OCI-LY7 (cell line): ENCODE results near the gene GATM. TPM values are rescaled to one million over a fixed set of nuclear protein-coding genes. Genes with fewer than 3 reads are reported as not detected.

Source experiments
- BruUV-seq: library from RNA; stranded (reverse); fragments of 400-500 nt; replicated peaks from 2 replicates; lab custom pipeline; 2021; lab: Mats Ljungman, UMichigan
- CTCF ChIA-PET: fragments of 300-600 bp; sonication (Branson Sonifier 250); formaldehyde crosslinking; loops from one replicate; lab custom pipeline; 2022; ENCODE audit warnings: antibody characterized with exemption; ENCODE audit not compliant: unreplicated experiment; lab: Charles Lee
- POLR2A ChIA-PET: fragments of 300-600 bp; sonication (Branson Sonifier 250); formaldehyde crosslinking; loops from one replicate; lab custom pipeline; 2022; ENCODE audit warnings: antibody characterized with exemption; lab: Charles Lee
- DNase-seq: peaks from one replicate; pipeline ENCODE4 v3.0.0-alpha.2; 2015; ENCODE audit warnings: low spot score
- H2AFZ ChIP-seq: fragments of 200-600 bp; sonication (generic), shearing (Covaris generic); 2 replicates; pipeline ENCODE4 v1.6.1; 2014; ENCODE audit warnings: mild to moderate bottlenecking, antibody characterized with exemption, low read length, moderate library complexity
- H3K27ac ChIP-seq: fragments of 200-600 bp; sonication (generic); 2 replicates; pipeline ENCODE4 v1.5.1; 2014; ENCODE audit warnings: mixed run types, low read depth, mild to moderate bottlenecking, moderate library complexity, low read length, inconsistent platforms; ENCODE audit not compliant: poor library complexity, severe bottlenecking
- H3K36me3 ChIP-seq: fragments of 200-600 bp; sonication (generic); 2 replicates; pipeline ENCODE4 v1.6.1; 2014; ENCODE audit warnings: mild to moderate bottlenecking, antibody characterized with exemption, low read length, moderate library complexity, mixed read lengths; ENCODE audit not compliant: insufficient read depth
- H3K4me1 ChIP-seq: fragments of 200-600 bp; sonication (generic); 2 replicates; pipeline ENCODE4 v1.5.1; 2014; ENCODE audit warnings: mild to moderate bottlenecking, low read length; ENCODE audit not compliant: insufficient read depth, poor library complexity, severe bottlenecking
- H3K4me2 ChIP-seq: fragments of 200-600 bp; sonication (generic); 2 replicates; pipeline ENCODE4 v1.6.1; 2014; ENCODE audit warnings: mild to moderate bottlenecking, low read length
- H3K4me3 ChIP-seq: fragments of 200-600 bp; sonication (generic); 2 replicates; pipeline ENCODE4 v1.5.1; 2014; ENCODE audit warnings: mild to moderate bottlenecking, low read depth, low read length; ENCODE audit not compliant: poor library complexity, severe bottlenecking
- H3K79me2 ChIP-seq: fragments of 200-600 bp; sonication (generic); 2 replicates; pipeline ENCODE4 v1.6.1; 2016; ENCODE audit warnings: low read depth, mild to moderate bottlenecking, low read length, moderate library complexity, mixed read lengths; ENCODE audit not compliant: insufficient read depth
- H3K9me2 ChIP-seq: fragments of 200-600 bp; sonication (generic); 2 replicates; pipeline ENCODE4 v1.6.1; 2016; ENCODE audit warnings: mild to moderate bottlenecking, low read length, mixed read lengths; ENCODE audit not compliant: insufficient read depth
- H3K9me3 ChIP-seq: fragments of 200-600 bp; sonication (generic); 2 replicates; pipeline ENCODE4 v1.6.1; 2014; ENCODE audit warnings: mild to moderate bottlenecking, mixed run types, low read length, mixed read lengths
- H4K20me1 ChIP-seq: fragments of 200-600 bp; sonication (generic); 2 replicates; pipeline ENCODE4 v1.6.1; 2014; ENCODE audit warnings: mild to moderate bottlenecking, antibody characterized with exemption, low read length, moderate library complexity, mixed read lengths; ENCODE audit not compliant: insufficient read depth
- EZH2phosphoT487 ChIP-seq: fragments of 200-600 bp; sonication (generic); IDR thresholded peaks from 2 replicates; pipeline ENCODE4 v1.6.1; 2018; ENCODE audit warnings: low read depth, borderline replicate concordance, mild to moderate bottlenecking, mixed run types, antibody characterized with exemption, low read length, moderate library complexity, mixed read lengths
- intact Hi-C: fragments of 100-400 bp; cut with micrococcal nuclease; formaldehyde crosslinking; loops from one replicate; pipeline ENCODE4 v1.10.0; 2022; ENCODE audit not compliant: unreplicated experiment
- total RNA-seq, 2 experiments: library from RNA; depleted of rRNA in 1 of 2; stranded (reverse); fragments of >200 nt in 1 of 2; shearing (Covaris generic) in 1 of 2; gene quantifications; 2 replicates each; pipeline ENCODE4 v1.2.3, GENCODE V29; 2014 to 2022
- TF ChIP-seq, protein P1 (sequence below): fragments of 200-600 bp; sonication (generic); conservative IDR thresholded peaks from 2 replicates; pipeline ENCODE4 v1.5.1; 2014; ENCODE audit warnings: mild to moderate bottlenecking, antibody characterized with exemption, low read length, moderate library complexity, mixed read lengths

Gene GATM
- total RNA-seq, 2 experiments from 2014 or later = 1.3 to 2.7 TPM

DNA sequence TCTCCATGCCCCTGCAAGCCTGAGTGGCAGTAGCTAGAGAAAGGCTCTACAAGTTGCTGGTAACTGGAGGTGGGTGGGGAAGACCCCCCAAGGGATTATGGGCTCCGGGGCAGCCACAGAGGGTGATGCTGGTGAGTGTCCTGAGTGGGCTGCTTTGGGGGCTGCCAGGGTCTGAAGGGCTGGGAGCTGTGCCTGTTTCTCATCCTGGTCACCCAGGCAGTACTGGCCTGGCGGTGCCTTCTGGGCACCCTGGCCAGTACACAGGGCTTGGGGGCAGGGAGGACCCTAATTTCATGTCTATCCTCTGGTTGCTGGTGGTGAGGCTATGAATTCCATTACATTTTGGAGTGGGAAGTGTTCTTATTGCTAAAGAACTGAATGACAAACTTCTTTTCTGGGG is 46.1 kb upstream of the GATM start:
- no peak for DNase-seq
- Histone ChIP-seq H3K9me3 (no peaks in the 10 kb centered on the region), H3K79me2 (no peaks in the 10 kb centered on the region), H3K4me1 (no peaks in the 10 kb centered on the region), H4K20me1 (no peaks in the 10 kb centered on the region), H3K9me2 (no peaks in the 10 kb centered on the region), H3K4me2 (no peak overlapping the region), H3K4me3 (no peak overlapping the region), H3K27ac (no peak overlapping the region), H2AFZ (no peak overlapping the region), H3K36me3 (peaks cover 39% of the 10 kb centered on the region)
- POLR2A ChIA-PET = no interaction called here
- no TSS peak for BruUV-seq
- no peak for TF ChIP-seq EZH2phosphoT487
- TF ChIP-seq, protein P1, sequence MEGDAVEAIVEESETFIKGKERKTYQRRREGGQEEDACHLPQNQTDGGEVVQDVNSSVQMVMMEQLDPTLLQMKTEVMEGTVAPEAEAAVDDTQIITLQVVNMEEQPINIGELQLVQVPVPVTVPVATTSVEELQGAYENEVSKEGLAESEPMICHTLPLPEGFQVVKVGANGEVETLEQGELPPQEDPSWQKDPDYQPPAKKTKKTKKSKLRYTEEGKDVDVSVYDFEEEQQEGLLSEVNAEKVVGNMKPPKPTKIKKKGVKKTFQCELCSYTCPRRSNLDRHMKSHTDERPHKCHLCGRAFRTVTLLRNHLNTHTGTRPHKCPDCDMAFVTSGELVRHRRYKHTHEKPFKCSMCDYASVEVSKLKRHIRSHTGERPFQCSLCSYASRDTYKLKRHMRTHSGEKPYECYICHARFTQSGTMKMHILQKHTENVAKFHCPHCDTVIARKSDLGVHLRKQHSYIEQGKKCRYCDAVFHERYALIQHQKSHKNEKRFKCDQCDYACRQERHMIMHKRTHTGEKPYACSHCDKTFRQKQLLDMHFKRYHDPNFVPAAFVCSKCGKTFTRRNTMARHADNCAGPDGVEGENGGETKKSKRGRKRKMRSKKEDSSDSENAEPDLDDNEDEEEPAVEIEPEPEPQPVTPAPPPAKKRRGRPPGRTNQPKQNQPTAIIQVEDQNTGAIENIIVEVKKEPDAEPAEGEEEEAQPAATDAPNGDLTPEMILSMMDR = no peak
- CTCF ChIA-PET = no interaction called here
- intact Hi-C loops = no loop called here

DNA sequence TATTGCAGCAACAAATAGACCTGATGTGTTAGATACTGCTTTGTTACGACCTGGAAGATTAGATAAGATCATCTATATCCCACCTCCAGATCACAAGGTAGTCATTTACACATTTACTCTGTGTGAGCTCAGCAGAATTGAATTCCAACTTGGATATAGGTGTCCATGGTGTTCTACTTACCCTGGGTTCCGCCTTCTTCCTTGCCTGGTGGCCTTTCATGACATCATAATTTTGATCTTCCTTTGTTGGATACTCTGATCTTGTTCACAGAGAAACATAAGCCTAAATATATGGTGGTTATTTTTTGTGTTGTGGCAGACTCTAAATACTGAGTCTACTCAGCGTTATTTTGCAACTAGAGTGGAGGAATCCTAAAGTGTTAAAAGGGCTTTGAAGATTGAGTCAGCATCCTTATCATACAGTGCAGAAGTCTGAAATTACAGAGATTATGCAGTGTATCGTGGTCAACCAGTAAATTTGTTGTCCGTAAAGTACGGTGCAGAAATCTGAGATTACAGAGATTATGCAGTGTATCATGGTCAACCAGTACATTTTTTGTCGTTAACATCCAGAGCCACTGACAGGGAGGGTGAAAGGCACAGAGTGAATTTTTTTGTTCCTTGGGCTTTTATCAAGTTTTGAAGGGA is 39.1 kb upstream of the GATM start:
- Histone ChIP-seq H3K79me2 (no peaks in the 10 kb centered on the region), H3K27ac (no peak overlapping the region), H2AFZ (no peak overlapping the region), H3K9me2 (no peaks in the 10 kb centered on the region), H3K4me2 (no peak overlapping the region), H3K4me3 (no peak overlapping the region), H3K4me1 (no peaks in the 10 kb centered on the region), H3K36me3 (peaks cover 99% of the 10 kb centered on the region), H3K9me3 (no peaks in the 10 kb centered on the region), H4K20me1 (no peaks in the 10 kb centered on the region)
- ChIA-PET POLR2A (interaction anchor here (0.6 kb wide), 1 partner anchor 281 kb away, joined by 3 read pairs; no protein-coding TSS in a partner anchor), CTCF (no interaction called here)
- intact Hi-C loops = no loop called here
- no peak for DNase-seq
- no TSS peak for BruUV-seq
- TF ChIP-seq, protein P1 = no peak
- no peak for TF ChIP-seq EZH2phosphoT487

DNA sequence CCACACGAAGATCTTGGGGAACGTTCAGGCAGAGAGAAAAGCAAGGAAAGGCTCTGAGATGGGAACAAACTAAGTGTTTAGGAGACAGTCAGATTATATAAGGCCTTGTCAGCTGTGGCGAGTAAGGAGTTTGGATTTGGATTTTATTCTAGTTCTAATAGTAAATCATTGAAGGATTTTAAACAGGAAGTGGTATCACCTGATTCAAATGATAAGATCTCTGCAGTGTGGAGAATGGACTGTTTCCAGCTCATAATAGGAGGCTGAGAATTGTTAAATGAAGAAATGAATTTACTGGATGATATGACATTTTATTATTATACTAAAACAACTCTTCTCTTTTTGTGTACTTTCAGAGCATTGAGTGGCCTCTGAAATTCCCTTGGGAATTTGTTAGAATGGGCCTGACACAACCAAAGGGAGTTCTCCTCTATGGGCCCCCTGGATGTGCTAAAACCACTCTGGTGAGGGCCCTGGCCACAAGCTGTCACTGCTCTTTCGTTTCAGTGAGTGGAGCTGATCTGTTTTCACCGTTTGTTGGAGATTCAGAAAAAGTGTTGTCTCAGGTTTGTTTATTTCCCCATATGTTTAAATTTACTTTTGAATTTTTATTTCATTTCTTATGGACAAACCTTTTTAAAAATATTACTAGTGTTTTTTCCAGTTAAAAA is 36.0 kb upstream of the GATM start:
- TF ChIP-seq EZH2phosphoT487 = no peak
- TF ChIP-seq, protein P1 = no peak
- H2AFZ ChIP-seq = no peak overlapping the region
- intact Hi-C loops = no loop called here
- H3K79me2 ChIP-seq = no peaks in the 10 kb centered on the region
- CTCF ChIA-PET = no interaction called here
- no peak overlapping the region for H3K4me3 ChIP-seq
- no peaks in the 10 kb centered on the region for H3K4me1 ChIP-seq
- POLR2A ChIA-PET = interaction anchor here (0.9 kb wide), 1 partner anchor 250 kb away, joined by 4 read pairs; no protein-coding TSS in a partner anchor
- H3K9me2 ChIP-seq = no peaks in the 10 kb centered on the region
- peaks cover 98% of the 10 kb centered on the region for H3K36me3 ChIP-seq
- H3K27ac ChIP-seq = no peak overlapping the region
- H3K9me3 ChIP-seq = no peaks in the 10 kb centered on the region
- no peak for DNase-seq
- no TSS peak for BruUV-seq
- no peaks in the 10 kb centered on the region for H4K20me1 ChIP-seq
- H3K4me2 ChIP-seq = no peak overlapping the region
